ENCODE data around the gene NECTIN4. TPM values are rescaled to one million over a fixed set of nuclear protein-coding genes. Genes with fewer than 3 reads are reported as not detected.
"Not testable (repeated sequence)": the region's sequence is repeated elsewhere in the genome, so short reads cannot be mapped to it uniquely, and the experiment has no call there.

Gene NECTIN4
- total and polyA plus RNA-seq, 2 experiments from 2014 or later = 5.9 to 8.5 TPM

- 83% methylated on average over 10 of the region's 10 CpGs for WGBS (ENCODE audit: low lambda C conversion rate, missing lambda C conversion rate)
- peak; percentile 2 for DNase-seq (ENCODE audit: low spot score)
- Histone ChIP-seq H3K4me3 (no peak overlapping the region), H2AFZ (no peak overlapping the region), H3K9me3 (ENCODE audit: low read depth) (no peaks in the 10 kb centered on the region), H3K27me3 (peaks cover 9% of the 10 kb centered on the region), H3K4me2 (no peak overlapping the region), H4K20me1 (ENCODE audit: insufficient read depth, poor library complexity, severe bottlenecking) (no peaks in the 10 kb centered on the region), H3K36me3 (replicated peaks; ENCODE audit: insufficient read depth, low read depth) (no peaks in the 10 kb centered on the region), H3K79me2 (no peaks in the 10 kb centered on the region), H3K27ac (no peak overlapping the region), H3K9me2 (replicated peaks; ENCODE audit: insufficient read depth) (no peaks in the 10 kb centered on the region), H3K4me1 (ENCODE audit: insufficient read depth) (no peaks in the 10 kb centered on the region)
- TF ChIP-seq EZH2phosphoT487 (IDR thresholded peaks at IDR 0.05; ENCODE audit: low read depth, severe bottlenecking, unreplicated experiment) = no peak
- no peak for TF ChIP-seq EZH2 (IDR thresholded peaks at IDR 0.05; ENCODE audit: borderline replicate concordance)
- TF ChIP-seq CTCF (IDR thresholded peaks at IDR 0.05; ENCODE audit: poor library complexity) = no peak
Measured at GRCh38 chr1:161068306-161069234, 20.8 kb downstream of the NECTIN4 start.

- H3K27me3 ChIP-seq = peaks cover 9% of the 10 kb centered on the region
- no peaks in the 10 kb centered on the region for H3K9me3 ChIP-seq (ENCODE audit: low read depth)
- TF ChIP-seq EZH2 (IDR thresholded peaks at IDR 0.05; ENCODE audit: borderline replicate concordance) = no peak
- TF ChIP-seq EZH2phosphoT487 (IDR thresholded peaks at IDR 0.05; ENCODE audit: low read depth, severe bottlenecking, unreplicated experiment) = no peak
- no peak for TF ChIP-seq CTCF (IDR thresholded peaks at IDR 0.05; ENCODE audit: poor library complexity)
- no peaks in the 10 kb centered on the region for H3K4me1 ChIP-seq (ENCODE audit: insufficient read depth)
- H3K27ac ChIP-seq = no peak overlapping the region
- 72% methylated on average over 3 of the region's 3 CpGs for WGBS (ENCODE audit: low lambda C conversion rate, missing lambda C conversion rate)
- no peaks in the 10 kb centered on the region for H3K9me2 ChIP-seq (replicated peaks; ENCODE audit: insufficient read depth)
- no peaks in the 10 kb centered on the region for H3K79me2 ChIP-seq
- no peaks in the 10 kb centered on the region for H4K20me1 ChIP-seq (ENCODE audit: insufficient read depth, poor library complexity, severe bottlenecking)
- DNase-seq (ENCODE audit: low spot score) = no peak
- no peaks in the 10 kb centered on the region for H3K36me3 ChIP-seq (replicated peaks; ENCODE audit: insufficient read depth, low read depth)
- H3K4me3 ChIP-seq = no peak overlapping the region
- H3K4me2 ChIP-seq = no peak overlapping the region
- no peak overlapping the region for H2AFZ ChIP-seq
Measured at GRCh38 chr1:161066694-161067093, 22.7 kb downstream of the NECTIN4 start.

GRCh38 chr1:161065681-161066080, 23.7 kb downstream of the NECTIN4 start:
- H4K20me1 ChIP-seq (ENCODE audit: insufficient read depth, poor library complexity, severe bottlenecking); H3K27me3 ChIP-seq; H3K4me1 ChIP-seq (ENCODE audit: insufficient read depth); H3K27ac ChIP-seq; H3K4me2 ChIP-seq; DNase-seq (ENCODE audit: low spot score); H2AFZ ChIP-seq; H3K9me2 ChIP-seq (replicated peaks; ENCODE audit: insufficient read depth); H3K9me3 ChIP-seq (ENCODE audit: low read depth); H3K36me3 ChIP-seq (replicated peaks; ENCODE audit: insufficient read depth, low read depth); H3K79me2 ChIP-seq; H3K4me3 ChIP-seq: not testable (repeated sequence)
- WGBS (ENCODE audit: low lambda C conversion rate, missing lambda C conversion rate) = 95% methylated on average over 7 of the region's 7 CpGs

GRCh38 chr1:161063936-161064335, 25.4 kb downstream of the NECTIN4 start:
- not testable (repeated sequence) for DNase-seq (ENCODE audit: low spot score); H3K36me3 ChIP-seq (replicated peaks; ENCODE audit: insufficient read depth, low read depth); H3K4me3 ChIP-seq; H3K4me2 ChIP-seq; H2AFZ ChIP-seq; H3K4me1 ChIP-seq (ENCODE audit: insufficient read depth); H4K20me1 ChIP-seq (ENCODE audit: insufficient read depth, poor library complexity, severe bottlenecking); H3K27ac ChIP-seq; H3K9me3 ChIP-seq (ENCODE audit: low read depth); H3K27me3 ChIP-seq; H3K79me2 ChIP-seq; H3K9me2 ChIP-seq (replicated peaks; ENCODE audit: insufficient read depth)
- 52% methylated on average over 6 of the region's 6 CpGs for WGBS (ENCODE audit: low lambda C conversion rate, missing lambda C conversion rate)

All from hepatocyte (in vitro differentiated cells).